ENCODE measurements around the gene ITPK1. TPM values are rescaled to one million over a fixed set of nuclear protein-coding genes. Genes with fewer than 3 reads are reported as not detected.

The ITPK1 gene
- total RNA-seq, 2 experiments from 2014 or later: 78.5 to 83.5 TPM

DNA sequence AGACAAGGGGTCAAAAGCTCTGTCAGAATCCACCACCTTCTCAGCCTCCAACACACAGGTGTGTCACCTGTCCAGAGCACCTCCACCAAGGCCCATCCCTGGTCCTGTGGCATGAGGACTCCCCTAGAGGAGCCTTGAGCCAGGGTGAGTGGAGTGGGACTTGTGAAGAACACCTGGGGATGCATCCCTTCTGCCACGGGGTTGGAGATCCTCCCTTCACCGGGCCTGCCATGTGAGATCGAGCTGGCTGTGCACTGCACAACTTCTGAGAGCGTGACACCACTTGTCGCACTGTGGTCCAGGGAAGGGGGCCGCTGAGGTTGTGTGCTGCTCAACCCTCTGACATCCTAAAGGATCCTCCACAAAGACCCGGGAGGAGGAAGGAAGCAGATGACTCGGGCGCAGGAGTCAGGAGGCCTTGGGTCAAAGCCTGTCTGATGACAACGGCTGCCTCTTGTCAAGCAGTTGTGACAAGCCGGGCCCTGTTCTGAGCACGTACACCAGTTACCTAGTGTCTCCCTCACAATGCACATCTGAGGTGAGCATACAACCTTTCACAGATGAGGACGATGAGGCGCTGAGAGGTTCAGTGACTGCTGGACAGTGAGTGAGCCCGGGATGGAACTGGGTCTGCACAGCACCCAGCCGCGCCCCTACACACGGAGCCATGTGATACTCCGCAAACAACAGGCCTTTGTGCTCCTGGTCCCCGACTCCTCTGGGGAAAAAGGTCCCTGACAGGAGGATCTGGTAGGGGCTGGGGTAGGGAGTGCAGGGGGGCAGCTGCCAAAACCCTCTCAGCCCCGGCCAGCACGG, 157.1 kb downstream of the ITPK1 start:
- Mint-ChIP-seq H3K27ac (no peak overlapping the region), H3K27me3 (no peaks in the 10 kb centered on the region), H3K4me1 (ENCODE audit: low read depth) (no peaks in the 10 kb centered on the region), H3K9me3 (no peaks in the 10 kb centered on the region), H3K4me3 (no peak overlapping the region), H3K36me3 (ENCODE audit: low read depth) (peaks cover 1% of the 10 kb centered on the region)
- ATAC-seq (no peak), DNase-seq (no peak)
- ChIA-PET POLR2A (no interaction called here), CTCF (no interaction called here)
- intact Hi-C loops (cut with micrococcal nuclease): no loop called here
- TF ChIP-seq, protein P1, sequence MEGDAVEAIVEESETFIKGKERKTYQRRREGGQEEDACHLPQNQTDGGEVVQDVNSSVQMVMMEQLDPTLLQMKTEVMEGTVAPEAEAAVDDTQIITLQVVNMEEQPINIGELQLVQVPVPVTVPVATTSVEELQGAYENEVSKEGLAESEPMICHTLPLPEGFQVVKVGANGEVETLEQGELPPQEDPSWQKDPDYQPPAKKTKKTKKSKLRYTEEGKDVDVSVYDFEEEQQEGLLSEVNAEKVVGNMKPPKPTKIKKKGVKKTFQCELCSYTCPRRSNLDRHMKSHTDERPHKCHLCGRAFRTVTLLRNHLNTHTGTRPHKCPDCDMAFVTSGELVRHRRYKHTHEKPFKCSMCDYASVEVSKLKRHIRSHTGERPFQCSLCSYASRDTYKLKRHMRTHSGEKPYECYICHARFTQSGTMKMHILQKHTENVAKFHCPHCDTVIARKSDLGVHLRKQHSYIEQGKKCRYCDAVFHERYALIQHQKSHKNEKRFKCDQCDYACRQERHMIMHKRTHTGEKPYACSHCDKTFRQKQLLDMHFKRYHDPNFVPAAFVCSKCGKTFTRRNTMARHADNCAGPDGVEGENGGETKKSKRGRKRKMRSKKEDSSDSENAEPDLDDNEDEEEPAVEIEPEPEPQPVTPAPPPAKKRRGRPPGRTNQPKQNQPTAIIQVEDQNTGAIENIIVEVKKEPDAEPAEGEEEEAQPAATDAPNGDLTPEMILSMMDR (IDR thresholded peaks at IDR 0.05): no peak

GRCh38 chr14:92956961-92957360, 158.8 kb downstream of the ITPK1 start:
- CTCF ChIA-PET: interaction anchor here (1.0 kb wide), 1 partner anchor 156 kb away, joined by 5 read pairs; no protein-coding TSS in a partner anchor
- DNase-seq (no peak), ATAC-seq (no peak)
- Mint-ChIP-seq H3K27ac (no peak overlapping the region), H3K27me3 (no peaks in the 10 kb centered on the region), H3K36me3 (ENCODE audit: low read depth) (peaks cover 3% of the 10 kb centered on the region), H3K4me3 (no peak overlapping the region), H3K9me3 (no peaks in the 10 kb centered on the region), H3K4me1 (ENCODE audit: low read depth) (peaks cover 3% of the 10 kb centered on the region)
- intact Hi-C loops (cut with micrococcal nuclease): no loop called here
- TF ChIP-seq, protein P1 (IDR thresholded peaks at IDR 0.05): no peak
- POLR2A ChIA-PET: no interaction called here

DNA sequence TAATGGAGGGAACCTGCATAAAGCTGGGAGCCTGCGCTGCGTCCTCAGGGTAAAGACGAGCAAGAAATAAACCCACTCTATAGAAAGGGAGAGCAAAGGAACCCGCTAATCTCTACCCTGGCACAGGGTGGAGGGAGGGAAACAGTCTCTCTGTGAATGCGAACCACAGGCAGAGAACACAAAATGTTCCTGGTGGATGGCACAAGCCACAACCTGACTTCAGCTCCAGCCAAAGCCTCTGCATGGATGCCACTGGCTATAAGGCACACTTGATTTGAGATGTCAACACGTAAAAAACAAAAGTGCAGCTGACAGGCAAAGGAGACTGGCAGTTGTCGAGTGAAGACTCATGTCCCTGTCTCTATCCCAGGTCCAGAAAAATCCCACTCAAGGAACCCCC, 160.3 kb downstream of the ITPK1 start:
- H3K36me3 Mint-ChIP-seq (ENCODE audit: low read depth): peaks cover 10% of the 10 kb centered on the region
- H3K9me3 Mint-ChIP-seq: no peaks in the 10 kb centered on the region
- H3K27ac Mint-ChIP-seq: no peak overlapping the region
- H3K27me3 Mint-ChIP-seq: no peaks in the 10 kb centered on the region
- ChIA-PET CTCF (interaction anchor here (0.8 to 2.4 kb wide), 6 partner anchors 10 to 190 kb away, joined by 3 to 18 read pairs (median 6); no protein-coding TSS in a partner anchor), POLR2A (interaction anchor here (1.2 kb wide), 1 partner anchor 10 kb away, joined by 3 read pairs; no protein-coding TSS in a partner anchor)
- intact Hi-C loops (cut with micrococcal nuclease): no loop called here
- no peak overlapping the region for H3K4me3 Mint-ChIP-seq
- no peak for ATAC-seq
- H3K4me1 Mint-ChIP-seq (ENCODE audit: low read depth): peaks cover 5% of the 10 kb centered on the region
- TF ChIP-seq, protein P1 (IDR thresholded peaks at IDR 0.05): no peak
- no peak for DNase-seq

GRCh38 chr14:92954933-92955332, 160.8 kb downstream of the ITPK1 start:
- intact Hi-C loops (cut with micrococcal nuclease): no loop called here
- Mint-ChIP-seq H3K9me3 (no peaks in the 10 kb centered on the region), H3K27me3 (no peaks in the 10 kb centered on the region), H3K27ac (peak overlapping the region; percentile 36), H3K4me1 (ENCODE audit: low read depth) (peaks cover 5% of the 10 kb centered on the region), H3K36me3 (ENCODE audit: low read depth) (peaks cover 12% of the 10 kb centered on the region), H3K4me3 (no peak overlapping the region)
- ChIA-PET POLR2A (interaction anchor here (1.2 kb wide), 1 partner anchor 10 kb away, joined by 3 read pairs; no protein-coding TSS in a partner anchor), CTCF (interaction anchor here (0.8 to 2.4 kb wide), 6 partner anchors 10 to 191 kb away, joined by 3 to 18 read pairs (median 6); no protein-coding TSS in a partner anchor)
- TF ChIP-seq, protein P1 (IDR thresholded peaks at IDR 0.05): no peak
- DNase-seq: no peak
- no peak for ATAC-seq

GRCh38 chr14:92953526-92953925, 162.2 kb downstream of the ITPK1 start:
- TF ChIP-seq, protein P1 (IDR thresholded peaks at IDR 0.05): no peak
- Mint-ChIP-seq H3K4me3 (no peak overlapping the region), H3K27me3 (no peaks in the 10 kb centered on the region), H3K4me1 (ENCODE audit: low read depth) (peaks cover 5% of the 10 kb centered on the region), H3K36me3 (ENCODE audit: low read depth) (peaks cover 17% of the 10 kb centered on the region), H3K27ac (no peak overlapping the region), H3K9me3 (no peaks in the 10 kb centered on the region)
- POLR2A ChIA-PET: no interaction called here
- ATAC-seq: no peak
- CTCF ChIA-PET: interaction anchor here (1.1 to 2.5 kb wide), 4 partner anchors 11 to 179 kb away, joined by 3 to 21 read pairs (median 11); no protein-coding TSS in a partner anchor
- intact Hi-C loops (cut with micrococcal nuclease): loop anchor here (2.0 kb wide), 1 partner anchor 185 kb away; no protein-coding TSS in a partner anchor
- DNase-seq: no peak
